ENCODE measurements around the gene HTRA3.
"Not testable (repeated sequence)": the region's sequence is repeated elsewhere in the genome, so short reads cannot be mapped to it uniquely, and the experiment has no call there.

HTRA3 gene

GRCh38 chr4:8343262-8343966 lies 73.9 kb downstream of the HTRA3 start:
- no peak for DNase-seq (ENCODE audit: low read depth)

- DNase-seq (ENCODE audit: low read depth) = no peak
Observed at GRCh38 chr4:8343967-8344331, 74.4 kb downstream of the HTRA3 start.

- no peak for DNase-seq (ENCODE audit: low read depth)
Observed at GRCh38 chr4:8344377-8344776, 74.8 kb downstream of the HTRA3 start.

- no peak for DNase-seq (ENCODE audit: low read depth)
Observed at GRCh38 chr4:8345053-8345945, 75.7 kb downstream of the HTRA3 start.

- no peak for DNase-seq (ENCODE audit: low read depth)
Observed at GRCh38 chr4:8345946-8346814, 76.6 kb downstream of the HTRA3 start.

GRCh38 chr4:8346838-8347605 lies 77.5 kb downstream of the HTRA3 start:
- DNase-seq (ENCODE audit: low read depth) = no peak

- DNase-seq (ENCODE audit: low read depth) = no peak
Observed at GRCh38 chr4:8347660-8348059, 78.1 kb downstream of the HTRA3 start.

GRCh38 chr4:8348071-8348470 lies 78.5 kb downstream of the HTRA3 start:
- DNase-seq (ENCODE audit: low read depth) = no peak

- not testable (repeated sequence) for DNase-seq (ENCODE audit: low read depth)
Observed at GRCh38 chr4:8349236-8349635, 79.7 kb downstream of the HTRA3 start.

GRCh38 chr4:8349664-8350236 lies 80.2 kb downstream of the HTRA3 start:
- no peak for DNase-seq (ENCODE audit: low read depth)

- no peak for DNase-seq (ENCODE audit: low read depth)
Observed at GRCh38 chr4:8350352-8350751, 80.8 kb downstream of the HTRA3 start.

- no peak for DNase-seq (ENCODE audit: low read depth)
Observed at GRCh38 chr4:8350841-8351461, 81.4 kb downstream of the HTRA3 start.

- no peak for DNase-seq (ENCODE audit: low read depth)
Observed at GRCh38 chr4:8351931-8352367, 82.4 kb downstream of the HTRA3 start.

- no peak for DNase-seq (ENCODE audit: low read depth)
Observed at GRCh38 chr4:8352368-8353157, 83.0 kb downstream of the HTRA3 start.

- DNase-seq (ENCODE audit: low read depth) = no peak
Observed at GRCh38 chr4:8353158-8353669, 83.7 kb downstream of the HTRA3 start.

GRCh38 chr4:8353912-8354453 lies 84.4 kb downstream of the HTRA3 start:
- no peak for DNase-seq (ENCODE audit: low read depth)

- DNase-seq (ENCODE audit: low read depth) = no peak
Observed at GRCh38 chr4:8355306-8355705, 85.8 kb downstream of the HTRA3 start.

GRCh38 chr4:8355864-8356565 lies 86.5 kb downstream of the HTRA3 start:
- DNase-seq (ENCODE audit: low read depth) = no peak

All from stimulated activated CD8-positive, alpha-beta memory T cell treated with anti-CD3 and anti-CD28 coated beads, Interleukin-12 subunit alpha, Interleukin-12 subunit beta, amount 100 ng/mL, for 4 hours (primary cell).